ENCODE data around the gene POM121C.
"Not testable (repeated sequence)": the region's sequence is repeated elsewhere in the genome, so short reads cannot be mapped to it uniquely, and the experiment has no call there.

Gene POM121C

DNA sequence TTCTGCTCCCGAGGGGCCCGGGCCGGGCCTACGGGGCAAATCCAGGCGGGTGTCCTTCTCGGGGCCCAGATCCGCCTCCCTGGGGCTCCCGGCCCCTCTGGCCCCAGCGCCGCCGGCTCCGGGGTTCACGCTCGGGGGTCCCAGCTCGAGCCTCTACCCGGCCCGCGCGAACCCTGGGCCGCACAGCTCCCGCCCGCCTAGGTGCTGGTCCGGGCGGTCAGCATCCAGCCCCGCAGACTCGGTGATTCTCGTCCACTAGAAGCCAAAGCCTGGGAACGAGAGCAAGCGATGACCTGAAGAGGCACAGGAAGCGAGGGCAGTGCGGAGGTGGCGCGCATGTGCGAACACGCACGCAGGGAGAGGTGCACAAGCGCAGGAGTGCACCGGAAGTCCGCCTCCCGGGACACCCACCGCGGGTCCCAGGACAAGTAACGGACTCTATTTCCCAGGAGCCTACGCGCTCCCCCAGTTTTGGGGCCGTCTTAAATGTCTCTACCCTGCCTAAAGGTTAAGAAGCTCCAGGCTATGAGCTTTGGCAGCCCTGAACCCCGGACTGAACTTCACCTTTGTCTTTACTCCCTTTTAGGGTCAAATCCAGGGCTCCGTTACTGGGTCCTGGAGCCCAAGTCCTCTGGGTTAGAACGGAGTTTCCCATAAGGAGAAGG lies at the start of gene POM121C:
Gene POM121C (minus strand): TSS at position 321 of the 665 bp plus-strand sequence. CDS start 44,803 bp downstream, outside the sequence.
- peak; percentile 90 for DNase-seq

DNA sequence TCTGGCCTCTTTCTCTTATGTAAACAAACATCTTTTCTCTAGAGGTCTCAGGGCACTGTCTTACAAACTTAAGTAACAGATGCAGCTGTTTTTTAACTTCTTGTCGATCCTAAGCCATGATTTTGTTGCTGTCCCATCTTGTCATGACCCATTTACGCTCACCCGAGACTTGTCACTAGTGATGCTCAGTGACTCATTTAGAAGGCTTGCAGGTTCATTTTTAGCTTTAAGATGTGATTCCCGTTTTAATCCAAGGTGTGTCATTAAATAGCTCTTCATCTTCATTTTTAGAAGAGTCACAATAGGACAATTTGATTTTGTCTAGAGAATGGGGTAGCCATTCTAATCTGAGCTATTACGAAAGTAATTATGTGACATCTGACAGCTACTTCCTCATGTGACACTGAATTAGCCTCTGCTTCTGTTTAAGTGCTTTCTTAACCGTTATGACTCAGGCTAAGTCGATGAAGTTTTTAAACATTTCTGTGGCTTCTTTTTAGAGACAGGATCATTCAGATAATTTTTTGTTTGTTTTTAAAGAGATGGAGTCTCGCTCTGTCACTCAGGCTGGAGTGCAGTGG lies 48.7 kb upstream of the POM121C start:
- DNase-seq: no peak

DNA sequence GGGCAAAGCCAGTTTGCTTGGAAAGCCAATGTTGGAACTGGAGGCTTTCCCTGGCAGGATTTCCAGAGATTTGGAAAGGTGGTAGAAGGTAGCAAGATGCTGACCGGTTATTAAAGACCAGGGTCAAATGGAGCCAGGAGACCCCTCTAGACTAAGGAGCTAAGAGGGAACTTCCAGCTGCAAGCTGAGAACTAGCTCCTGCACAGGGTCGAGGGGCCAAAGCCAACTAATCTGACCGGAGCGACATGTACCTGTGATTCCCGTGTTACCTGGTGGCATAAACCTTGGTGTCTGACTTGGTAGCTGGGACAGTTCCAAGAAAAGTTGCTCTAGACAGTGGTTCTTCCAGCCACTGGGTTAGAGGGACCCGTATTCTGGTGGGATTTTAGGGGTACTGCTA lies 47.8 kb upstream of the POM121C start:
- DNase-seq: no peak

DNA sequence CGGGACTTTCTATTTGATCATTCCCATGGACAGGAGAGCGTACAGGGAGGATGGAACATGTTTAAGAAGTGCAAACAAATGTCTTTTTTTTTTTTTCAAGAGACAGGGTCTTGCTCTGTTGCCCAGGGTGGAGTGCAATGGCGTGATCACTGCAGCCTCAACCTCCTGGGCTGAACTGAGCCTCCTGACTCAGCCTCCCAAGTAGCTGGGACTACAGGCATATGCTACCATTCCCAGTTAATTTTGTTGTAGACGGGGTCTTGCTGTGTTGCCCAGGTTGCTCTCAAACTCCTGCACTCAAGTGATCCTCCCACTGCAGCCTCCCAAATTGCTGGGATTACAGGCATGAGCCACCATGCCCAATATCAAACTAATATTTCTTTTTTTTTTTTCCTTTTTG lies 46.5 kb upstream of the POM121C start:
- DNase-seq: no peak

DNA sequence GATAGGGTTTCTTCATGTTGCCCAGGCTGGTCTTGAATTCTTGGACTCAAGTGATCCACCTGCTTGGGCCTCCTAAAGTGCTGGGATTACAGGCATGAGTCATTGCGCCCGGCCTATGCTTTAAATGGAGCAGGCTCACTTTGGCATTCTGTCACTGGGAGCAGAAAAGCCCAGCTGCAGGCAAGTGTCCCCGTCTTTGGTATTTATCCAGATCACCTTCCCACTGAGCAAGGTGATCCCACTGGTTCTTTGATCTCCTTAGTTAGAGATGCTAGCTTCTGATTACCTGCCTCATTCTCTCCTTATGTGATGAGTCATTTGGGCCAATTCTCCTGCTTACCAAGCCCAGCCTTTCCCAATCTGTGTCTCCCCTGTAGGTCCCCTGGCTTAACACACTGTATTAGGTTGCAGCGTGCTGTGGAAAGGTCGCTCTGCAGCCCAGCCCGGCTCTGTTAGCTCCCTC lies 45.3 kb upstream of the POM121C start:
- DNase-seq: no peak

DNA sequence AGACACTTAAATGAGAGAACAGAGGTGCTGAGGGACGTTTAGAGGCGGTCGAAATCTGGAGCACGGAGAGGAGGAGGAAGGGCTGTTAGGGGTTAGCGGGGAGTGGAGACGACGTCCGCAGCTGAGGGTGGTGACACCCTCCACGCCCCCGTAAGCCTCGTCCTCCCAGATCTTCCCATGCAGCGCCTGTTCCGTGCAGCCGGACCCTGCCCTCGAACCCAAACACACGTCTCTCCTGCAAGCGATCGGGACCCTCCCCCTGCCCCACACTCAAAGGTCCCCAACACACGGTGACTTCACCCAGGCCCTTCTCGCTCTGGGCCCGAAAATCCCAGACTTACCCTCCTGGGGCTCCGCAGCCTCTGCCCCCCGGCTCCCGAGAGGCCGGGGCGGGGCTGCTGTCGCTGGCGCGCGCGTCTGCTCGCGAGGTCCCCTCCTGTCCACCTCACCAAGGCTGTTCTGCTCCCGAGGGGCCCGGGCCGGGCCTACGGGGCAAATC lies 41.2 kb upstream of the POM121C start:
- DNase-seq: not testable (repeated sequence)

DNA sequence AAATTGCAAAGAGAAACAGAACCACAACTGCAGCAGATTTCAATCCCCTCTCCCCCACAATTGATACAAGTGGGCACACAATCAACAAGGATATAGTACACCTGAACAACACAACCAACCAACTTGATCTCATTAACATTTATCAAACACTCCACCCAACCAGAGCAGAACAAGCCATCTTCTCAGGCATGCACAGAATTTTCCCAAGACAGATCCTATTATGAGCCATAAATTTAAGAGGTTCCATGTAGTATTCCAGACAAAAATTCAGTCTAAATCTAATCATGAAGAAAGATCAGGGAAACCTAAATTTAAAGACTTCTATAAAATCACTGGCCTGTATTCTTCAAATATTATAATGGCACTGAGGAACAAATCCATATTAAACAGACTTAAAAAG lies 35.6 kb upstream of the POM121C start:
- not testable (repeated sequence) for DNase-seq

DNA sequence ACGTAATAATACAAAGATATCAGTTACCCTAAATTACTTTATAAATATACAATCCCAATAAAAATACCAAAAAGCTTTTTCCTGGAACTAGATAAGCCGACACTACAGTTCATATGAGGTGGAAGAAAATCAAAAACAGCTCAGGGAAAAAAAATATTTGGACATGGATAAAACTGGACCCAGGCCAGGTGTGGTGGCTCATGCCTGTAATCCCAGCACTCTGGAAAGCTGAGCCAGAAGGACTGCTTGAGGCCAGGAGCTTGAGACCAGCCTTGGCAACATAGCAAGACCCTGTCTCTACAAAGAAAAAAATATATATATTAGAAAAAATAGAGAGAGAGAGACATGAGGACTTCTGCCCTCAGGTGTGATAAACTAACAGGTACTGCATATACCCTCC lies 32.7 kb upstream of the POM121C start:
- DNase-seq: not testable (repeated sequence)

DNA sequence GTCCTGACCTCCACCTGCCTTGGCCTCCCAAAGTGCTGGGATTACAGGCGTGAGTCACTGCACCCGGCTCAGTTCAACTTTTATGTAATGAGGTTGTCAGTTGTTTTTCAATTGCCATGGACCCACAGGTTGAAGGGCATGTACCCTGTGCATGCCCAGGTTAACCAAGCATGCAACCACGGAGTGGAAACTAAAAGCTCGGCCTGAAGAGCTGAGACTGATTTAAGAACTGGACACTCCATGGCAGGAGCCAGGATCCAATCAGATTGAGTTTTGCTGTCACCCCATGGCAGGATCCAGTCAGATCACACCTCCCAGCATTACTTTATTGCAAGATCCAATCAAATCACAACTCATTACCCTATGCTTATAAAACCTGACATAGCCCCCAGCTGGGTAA lies 22.9 kb upstream of the POM121C start:
- DNase-seq: not testable (repeated sequence)

DNA sequence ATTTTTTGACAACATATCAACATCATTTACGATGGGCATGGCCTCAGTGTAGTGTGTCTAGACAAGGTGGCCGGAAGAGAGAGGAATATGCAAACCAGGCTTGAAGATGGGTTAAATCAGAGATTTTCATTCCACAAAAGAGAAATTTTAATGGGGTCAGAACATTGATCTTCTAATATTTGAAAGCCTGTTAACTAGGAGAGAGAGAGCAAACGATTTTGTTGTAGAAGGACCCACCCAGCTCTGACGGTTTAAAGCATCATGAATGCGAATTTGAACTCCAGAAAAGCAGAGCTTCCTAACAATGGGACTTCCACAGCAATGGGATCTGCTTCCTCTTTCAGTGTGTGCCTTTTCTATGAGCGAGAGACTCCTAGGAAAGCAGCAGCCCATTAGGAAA lies 5.9 kb upstream of the POM121C start, which contains the start of gene SPDYE5:
Gene SPDYE5 (plus strand): TSS at position 301 of the 400 bp plus-strand sequence. CDS start 1,728 bp downstream, outside the sequence.
- DNase-seq: not testable (repeated sequence)

DNA sequence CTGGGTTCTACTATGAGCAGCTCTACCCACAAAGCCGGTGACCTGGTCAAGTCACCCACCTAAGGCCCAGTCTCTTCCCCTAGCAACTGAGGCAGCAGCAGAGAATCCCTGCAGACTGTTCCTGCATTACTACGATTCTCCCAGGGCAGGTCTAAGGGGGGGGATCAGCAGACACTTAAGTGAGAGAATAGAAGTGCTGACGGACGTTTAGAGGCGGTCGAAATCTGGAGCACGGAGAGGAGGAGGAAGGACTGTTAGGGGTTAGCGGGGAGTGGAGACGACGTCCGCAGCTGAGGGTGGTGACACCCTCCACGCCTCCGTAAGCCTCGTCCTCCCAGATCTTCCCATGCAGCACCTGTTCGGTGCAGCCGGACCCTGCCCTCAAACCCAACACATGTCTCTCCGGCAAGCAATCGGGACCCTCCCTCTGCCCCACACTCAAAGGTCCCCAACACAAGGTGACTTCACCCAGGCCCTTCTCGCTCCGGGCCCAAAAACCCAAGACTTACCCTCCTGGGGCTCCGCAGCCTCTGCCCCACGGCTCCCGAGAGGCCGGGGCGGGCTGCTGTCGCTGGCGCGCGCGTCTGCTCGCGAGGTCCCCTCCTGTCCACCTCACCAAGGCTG lies 632 bp downstream of the POM121C start:
- peak; percentile 1 for DNase-seq

DNA sequence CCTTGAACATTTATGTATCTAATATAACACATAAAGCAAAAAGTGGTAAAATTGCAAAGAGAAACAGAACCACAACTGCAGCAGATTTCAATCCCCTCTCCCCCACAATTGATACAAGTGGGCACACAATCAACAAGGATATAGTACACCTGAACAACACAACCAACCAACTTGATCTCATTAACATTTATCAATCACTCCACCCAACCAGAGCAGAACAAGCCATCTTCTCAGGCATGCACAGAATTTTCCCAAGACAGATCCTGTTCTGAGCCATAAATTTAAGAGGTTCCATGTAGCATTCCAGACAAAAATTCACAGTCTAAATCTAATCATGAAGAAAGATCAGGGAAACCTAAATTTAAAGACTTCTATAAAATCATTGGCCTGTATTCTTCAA lies 5.8 kb downstream of the POM121C start:
- not testable (repeated sequence) for DNase-seq

DNA sequence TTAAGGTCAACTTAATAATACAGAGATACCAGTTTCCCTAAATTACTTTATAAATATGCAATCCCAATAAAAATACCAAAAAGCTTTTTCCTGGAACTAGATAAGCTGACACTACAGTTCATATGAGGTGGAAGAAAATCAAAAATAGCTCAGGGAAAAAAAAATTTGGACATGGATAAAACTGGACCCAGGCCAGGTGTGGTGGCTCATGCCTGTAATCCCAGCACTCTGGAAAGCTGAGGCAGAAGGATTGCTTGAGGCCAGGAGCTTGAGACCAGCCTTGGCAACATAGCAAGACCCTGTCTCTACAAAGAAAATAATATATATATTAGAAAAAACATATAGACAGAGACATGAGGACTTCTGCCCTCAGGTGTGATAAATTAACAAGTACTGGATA lies 8.6 kb downstream of the POM121C start:
- not testable (repeated sequence) for DNase-seq

DNA sequence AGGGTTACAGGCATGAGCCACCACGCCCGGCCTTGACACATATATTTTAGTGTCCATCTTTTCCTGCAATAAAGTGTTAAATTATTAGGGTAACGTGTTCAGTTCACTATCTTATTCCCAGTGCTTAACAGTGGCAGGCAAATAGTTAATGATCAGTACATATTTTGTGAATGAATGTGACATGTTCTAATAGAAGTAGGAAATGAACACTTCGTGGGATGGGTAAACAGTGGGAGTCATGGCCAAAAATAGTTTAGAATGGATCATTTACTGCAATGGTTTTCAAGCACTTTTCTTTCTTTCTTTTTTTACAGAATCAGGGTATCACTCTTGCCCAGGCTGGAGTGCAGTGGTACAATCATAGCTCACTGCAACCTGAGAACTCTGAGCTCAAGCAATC lies 15.9 kb downstream of the POM121C start:
- not testable (repeated sequence) for DNase-seq

DNA sequence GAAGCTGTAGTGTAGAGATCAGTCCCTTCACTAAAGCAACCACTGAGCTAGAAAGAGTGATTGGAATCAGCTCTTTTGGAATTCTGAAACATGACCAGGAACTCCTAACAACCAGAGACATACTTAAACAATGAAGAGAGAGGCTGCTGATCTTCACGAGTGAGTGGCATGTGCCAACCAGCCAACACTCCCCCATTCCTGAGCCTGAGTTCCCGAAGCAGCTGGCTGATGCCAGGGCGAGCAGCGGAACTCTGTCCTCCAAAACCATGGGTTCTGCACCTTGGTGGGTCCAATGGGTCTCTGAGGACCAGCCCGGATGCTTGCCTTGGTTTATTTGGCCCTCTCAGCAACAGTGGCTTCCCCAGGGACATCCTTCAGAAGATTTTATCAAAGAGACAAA lies 25.6 kb downstream of the POM121C start:
- not testable (repeated sequence) for DNase-seq

DNA sequence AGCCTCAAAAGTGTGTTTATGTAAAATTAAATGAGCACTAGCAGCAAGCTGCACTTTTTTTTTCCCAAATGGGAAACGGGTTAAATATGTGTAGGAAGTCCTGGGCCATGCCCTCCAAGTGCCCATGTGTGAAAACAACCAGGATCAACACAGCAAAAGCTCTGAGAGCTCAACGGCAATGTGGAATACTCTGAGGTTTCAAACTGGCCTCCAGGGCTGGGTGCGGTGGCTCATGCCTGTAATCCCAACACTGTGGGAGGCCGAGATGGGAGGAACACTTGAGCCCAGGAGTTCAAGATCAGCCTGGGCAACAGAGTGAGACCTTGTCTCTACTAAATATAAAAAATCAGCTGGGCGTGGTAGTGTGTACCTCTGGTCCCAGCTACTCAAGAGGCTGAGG lies 28.1 kb downstream of the POM121C start:
- DNase-seq: not testable (repeated sequence)

DNA sequence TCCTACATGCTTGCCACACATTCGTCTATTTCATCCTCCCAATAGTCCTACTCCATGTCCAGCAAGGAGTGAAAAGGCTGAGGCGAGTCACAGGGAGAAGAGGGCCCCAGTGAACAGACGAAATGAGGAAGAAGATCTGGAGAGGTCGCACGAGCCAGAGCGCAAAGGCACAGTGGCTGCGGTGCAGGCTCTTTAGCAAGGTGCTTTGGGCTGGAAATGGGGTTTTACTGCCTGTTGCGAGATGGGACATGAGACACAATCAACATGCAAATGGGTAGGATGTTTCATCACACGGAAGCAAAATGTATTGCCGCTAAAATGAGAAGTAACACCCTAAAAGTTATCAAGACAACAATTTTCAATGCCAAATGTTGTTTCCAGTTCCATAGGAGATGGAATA lies 29.7 kb downstream of the POM121C start:
- DNase-seq: not testable (repeated sequence)

DNA sequence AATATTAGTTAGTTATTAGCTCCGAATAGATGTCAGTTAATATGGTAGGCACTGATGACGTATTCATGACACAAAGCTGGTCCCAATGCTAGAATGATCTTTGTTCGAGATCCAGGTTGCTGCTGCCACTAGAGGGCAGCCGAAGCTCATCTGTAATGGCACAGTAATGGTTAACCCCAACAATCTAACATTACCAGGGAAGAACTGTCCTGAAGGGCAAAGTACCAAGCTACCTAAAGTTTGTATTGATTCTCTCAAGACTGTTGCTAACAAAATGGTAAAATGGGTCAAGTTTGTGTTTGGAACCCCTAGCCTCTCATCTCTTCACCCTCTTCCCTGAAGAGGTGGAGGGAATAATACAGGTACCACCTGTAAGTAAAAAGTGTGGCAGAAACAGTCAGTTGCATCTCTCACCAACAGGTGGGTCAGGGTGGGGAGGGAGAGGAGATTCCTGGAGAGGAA lies 33.6 kb downstream of the POM121C start:
- peak; percentile 31 for DNase-seq

DNA sequence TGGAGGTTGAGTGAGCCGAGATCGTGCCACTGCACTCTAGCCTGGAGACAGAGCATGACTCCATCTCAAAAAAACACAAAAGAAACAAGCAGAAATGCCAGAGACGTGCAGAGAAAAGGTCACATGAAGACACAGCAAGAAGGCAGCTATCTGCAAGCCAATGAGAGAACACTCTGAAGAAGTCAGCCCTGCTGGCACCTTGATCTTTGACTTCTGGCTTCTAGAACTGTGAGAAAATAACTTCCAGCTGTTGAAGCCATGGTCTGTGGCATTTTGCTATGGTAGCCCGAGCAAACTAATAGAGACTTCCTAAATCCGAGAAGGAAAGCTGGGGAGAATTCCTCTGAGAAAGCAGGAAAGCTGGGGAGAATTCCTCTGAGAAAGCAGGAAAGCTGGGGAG lies 36.2 kb downstream of the POM121C start:
- DNase-seq: not testable (repeated sequence)

DNA sequence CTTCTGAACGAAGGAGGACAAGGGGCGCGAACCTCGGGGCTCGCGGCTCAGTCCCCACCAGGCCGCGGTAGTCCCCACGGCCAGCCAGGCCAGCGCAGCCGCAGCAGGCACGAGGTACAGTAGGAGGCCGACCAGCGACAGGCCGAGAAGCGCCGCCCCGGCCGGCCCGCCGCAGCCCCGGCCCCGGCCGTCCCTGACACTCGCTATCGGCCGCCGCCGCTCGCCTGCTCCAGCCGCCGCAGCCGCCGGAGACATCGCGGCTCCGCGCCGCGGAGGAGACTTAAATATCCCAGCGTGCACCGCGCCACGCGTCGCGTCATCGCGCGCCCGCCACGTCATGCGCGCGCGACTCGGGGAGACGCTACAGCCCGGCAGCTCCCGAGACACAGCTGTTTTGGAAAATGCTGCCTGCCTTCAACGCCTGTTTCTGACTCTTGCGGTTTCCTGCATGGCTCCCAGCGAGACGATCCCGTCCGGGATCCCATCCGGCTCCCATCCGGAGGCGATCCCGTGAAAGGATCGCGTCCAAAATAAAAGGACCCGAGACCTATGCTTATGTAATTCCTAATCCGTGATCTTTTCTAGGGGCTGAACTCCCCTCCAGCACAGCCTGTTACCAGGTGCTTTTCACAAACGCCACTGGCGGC lies 43.5 kb downstream of the POM121C start:
- DNase-seq: peak; percentile 47

DNA sequence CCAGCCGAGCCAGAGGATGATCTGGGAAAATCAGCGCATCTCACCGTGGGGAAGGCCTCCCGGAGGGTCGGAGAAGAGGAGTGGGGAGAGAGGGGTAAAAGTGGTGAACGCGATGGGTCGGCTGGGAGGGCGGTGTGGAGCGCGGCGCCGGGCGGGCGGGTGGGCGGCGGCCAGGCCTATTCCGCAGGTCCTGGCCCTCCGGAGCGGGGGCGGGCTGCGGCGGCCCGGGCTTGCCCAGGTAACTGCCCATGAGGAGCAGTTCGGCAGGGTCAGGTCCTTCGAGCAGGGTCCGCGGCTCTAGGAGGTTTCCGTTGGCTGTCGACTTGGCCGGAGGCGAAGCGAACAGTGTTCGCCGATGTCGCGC lies 44.0 kb downstream of the POM121C start:
- not testable (repeated sequence) for DNase-seq

DNA sequence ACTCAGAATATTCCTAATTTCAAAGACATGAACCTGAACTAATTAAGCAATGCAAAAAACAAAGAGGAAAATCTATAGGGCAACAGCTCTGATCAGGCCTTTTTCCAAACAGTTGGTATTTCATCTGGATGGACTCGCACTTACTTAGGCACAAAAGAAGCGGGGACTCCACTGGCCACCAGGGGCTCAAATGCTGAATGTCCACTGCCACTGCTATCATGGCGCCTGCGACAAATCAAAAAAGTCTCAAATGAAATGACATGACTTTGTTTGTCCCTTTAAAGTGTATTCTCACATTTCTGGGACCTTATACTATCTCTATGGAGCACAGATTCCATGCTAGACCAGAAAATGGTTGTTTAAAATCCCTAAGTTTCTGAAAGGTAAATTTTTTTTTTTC lies 47.1 kb downstream of the POM121C start:
- not testable (repeated sequence) for DNase-seq

DNA sequence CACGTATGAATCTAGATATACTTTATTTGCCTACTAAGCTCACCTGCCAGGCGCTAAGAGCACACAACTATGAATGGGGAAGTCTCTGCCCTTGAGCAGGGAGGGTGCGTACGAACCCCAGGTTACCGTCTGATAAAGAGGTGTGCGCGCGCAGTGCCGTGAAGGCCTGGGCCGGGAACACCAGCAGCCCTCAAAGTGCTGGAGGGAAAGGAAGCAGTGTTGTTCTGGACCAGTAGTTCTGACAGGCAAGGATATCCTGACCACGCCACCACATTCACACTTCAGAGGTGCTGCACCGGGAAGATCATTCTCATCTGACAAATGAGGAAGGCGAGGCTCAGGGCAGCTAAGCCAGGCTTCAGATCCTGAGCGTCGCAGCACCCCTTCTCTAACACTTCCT lies 62.6 kb downstream of the POM121C start:
- DNase-seq: not testable (repeated sequence)

Measured in CD4-positive, alpha-beta T cell treated with Interleukin-21 for 1 hour (primary cell).